ENCODE data around the gene TMEM139. TPM values are rescaled to one million over a fixed set of nuclear protein-coding genes. Genes with fewer than 3 reads are reported as not detected.

TMEM139 gene
- total and polyA plus RNA-seq, 10 of the 15 experiments (the other 5 are each of a cell fraction or from before 2014, with no cell fraction given) = 0.31 TPM; not detected in 9

DNA sequence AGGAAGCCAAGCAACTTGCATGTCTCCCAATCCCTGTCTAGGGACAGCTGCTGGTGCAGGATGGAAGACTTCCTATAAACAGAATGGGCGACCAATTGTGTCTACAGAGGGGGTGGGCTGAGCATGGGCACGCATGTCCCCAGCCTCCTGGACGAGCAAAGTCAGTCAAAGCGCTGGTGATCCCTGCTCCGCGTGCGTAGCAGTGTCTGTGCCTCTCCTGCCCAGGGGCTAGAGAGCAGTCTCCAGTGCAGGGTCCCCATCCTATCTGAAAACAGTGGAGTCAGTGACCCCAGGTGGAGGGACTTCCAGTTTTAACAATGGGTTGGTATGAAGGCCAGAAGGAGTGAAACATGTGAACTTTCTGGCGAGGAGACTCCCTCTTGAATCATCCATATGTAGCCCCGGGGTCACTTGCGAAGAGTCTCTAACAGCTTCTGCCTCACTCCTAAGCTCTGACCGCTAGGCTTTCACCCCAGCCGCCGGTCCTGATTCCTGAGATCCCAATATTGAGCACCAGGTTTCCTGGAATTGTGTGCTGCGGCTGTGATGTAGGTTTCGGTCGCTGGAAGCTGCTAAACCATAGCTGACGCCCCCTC, 2.7 kb downstream of the TMEM139 start:
- Histone ChIP-seq H3K9ac (ENCODE audit: control insufficient read depth, insufficient read depth, low read length) (no peak overlapping the region), H3K4me1 (ENCODE audit: control insufficient read depth, insufficient read depth, low read length) (peaks cover 10% of the 10 kb centered on the region), H4K20me1 (ENCODE audit: control insufficient read depth, insufficient read depth) (no peaks in the 10 kb centered on the region), H3K9me3 (replicated peaks; ENCODE audit: control insufficient read depth, insufficient read depth, low read length) (no peaks in the 10 kb centered on the region; the same call in 2 of the 3 replicates), H3K36me3 (ENCODE audit: control insufficient read depth in 2 of 2, insufficient read depth in 2 of 2, low read length in 1 of 2) (peaks cover 3 to 5% of the 10 kb centered on the region in 2 experiments; a peak in 3 of 4 replicates), H3K79me2 (ENCODE audit: control insufficient read depth, insufficient read depth, low read length) (peaks cover 35% of the 10 kb centered on the region), H2AFZ (ENCODE audit: control insufficient read depth, low read depth, low read length) (peak overlapping the region; percentile 93), H3K27me3 (replicated peaks in 1 of 2; ENCODE audit: control insufficient read depth in 2 of 2, insufficient read depth in 2 of 2, low read length in 1 of 2) (no peaks in the 10 kb centered on the region), H3K4me3 (peak overlapping the region; percentile 47; the same call in 1 of the 2 replicates), H3K27ac (ENCODE audit: control insufficient read depth, insufficient read depth) (no peak overlapping the region), H3K4me2 (ENCODE audit: control insufficient read depth, insufficient read depth) (peak overlapping the region; percentile 72; the same call in 1 of the 2 replicates)
- ChIA-PET CTCF (interaction anchor here (0.6 to 1.8 kb wide), 10 partner anchors 8 to 635 kb away, joined by 3 to 8 read pairs (median 4); partner anchors contain the start of gene GSTK1), POLR2A (interaction anchor here (0.6 to 1.5 kb wide), 4 partner anchors 8 to 446 kb away, joined by 3 to 9 read pairs (median 4); partner anchors contain the start of gene GSTK1), RAD21 (ENCODE audit: unreplicated experiment) (interaction anchor here (0.5 to 1.9 kb wide), 4 partner anchors 12 to 25 kb away, joined by 3 to 7 read pairs (median 5); partner anchors contain the start of gene GSTK1), SMC1A (ENCODE audit: uncharacterized antibody, unreplicated experiment) (interaction anchor here (0.9 to 1.2 kb wide), 4 partner anchors 8 to 47 kb away, joined by 3 to 5 read pairs (median 3); no protein-coding TSS in a partner anchor)
- BruUV-seq (replicated peaks) = TSS peak; percentile 89
- DNase-seq (ENCODE audit: low read depth, low spot score) (no peak), ATAC-seq (no peak), FAIRE-seq (no peak)
- intact Hi-C loops (cut with micrococcal nuclease; ENCODE audit: unreplicated experiment) (no loop called here), in situ Hi-C loops (cut with MboI) (no loop called here)
- TF ChIP-seq, protein P1, sequence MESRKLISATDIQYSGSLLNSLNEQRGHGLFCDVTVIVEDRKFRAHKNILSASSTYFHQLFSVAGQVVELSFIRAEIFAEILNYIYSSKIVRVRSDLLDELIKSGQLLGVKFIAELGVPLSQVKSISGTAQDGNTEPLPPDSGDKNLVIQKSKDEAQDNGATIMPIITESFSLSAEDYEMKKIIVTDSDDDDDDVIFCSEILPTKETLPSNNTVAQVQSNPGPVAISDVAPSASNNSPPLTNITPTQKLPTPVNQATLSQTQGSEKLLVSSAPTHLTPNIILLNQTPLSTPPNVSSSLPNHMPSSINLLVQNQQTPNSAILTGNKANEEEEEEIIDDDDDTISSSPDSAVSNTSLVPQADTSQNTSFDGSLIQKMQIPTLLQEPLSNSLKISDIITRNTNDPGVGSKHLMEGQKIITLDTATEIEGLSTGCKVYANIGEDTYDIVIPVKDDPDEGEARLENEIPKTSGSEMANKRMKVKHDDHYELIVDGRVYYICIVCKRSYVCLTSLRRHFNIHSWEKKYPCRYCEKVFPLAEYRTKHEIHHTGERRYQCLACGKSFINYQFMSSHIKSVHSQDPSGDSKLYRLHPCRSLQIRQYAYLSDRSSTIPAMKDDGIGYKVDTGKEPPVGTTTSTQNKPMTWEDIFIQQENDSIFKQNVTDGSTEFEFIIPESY (IDR thresholded peaks at IDR 0.05) = peak; percentile 95
- TF ChIP-seq, protein P2, sequence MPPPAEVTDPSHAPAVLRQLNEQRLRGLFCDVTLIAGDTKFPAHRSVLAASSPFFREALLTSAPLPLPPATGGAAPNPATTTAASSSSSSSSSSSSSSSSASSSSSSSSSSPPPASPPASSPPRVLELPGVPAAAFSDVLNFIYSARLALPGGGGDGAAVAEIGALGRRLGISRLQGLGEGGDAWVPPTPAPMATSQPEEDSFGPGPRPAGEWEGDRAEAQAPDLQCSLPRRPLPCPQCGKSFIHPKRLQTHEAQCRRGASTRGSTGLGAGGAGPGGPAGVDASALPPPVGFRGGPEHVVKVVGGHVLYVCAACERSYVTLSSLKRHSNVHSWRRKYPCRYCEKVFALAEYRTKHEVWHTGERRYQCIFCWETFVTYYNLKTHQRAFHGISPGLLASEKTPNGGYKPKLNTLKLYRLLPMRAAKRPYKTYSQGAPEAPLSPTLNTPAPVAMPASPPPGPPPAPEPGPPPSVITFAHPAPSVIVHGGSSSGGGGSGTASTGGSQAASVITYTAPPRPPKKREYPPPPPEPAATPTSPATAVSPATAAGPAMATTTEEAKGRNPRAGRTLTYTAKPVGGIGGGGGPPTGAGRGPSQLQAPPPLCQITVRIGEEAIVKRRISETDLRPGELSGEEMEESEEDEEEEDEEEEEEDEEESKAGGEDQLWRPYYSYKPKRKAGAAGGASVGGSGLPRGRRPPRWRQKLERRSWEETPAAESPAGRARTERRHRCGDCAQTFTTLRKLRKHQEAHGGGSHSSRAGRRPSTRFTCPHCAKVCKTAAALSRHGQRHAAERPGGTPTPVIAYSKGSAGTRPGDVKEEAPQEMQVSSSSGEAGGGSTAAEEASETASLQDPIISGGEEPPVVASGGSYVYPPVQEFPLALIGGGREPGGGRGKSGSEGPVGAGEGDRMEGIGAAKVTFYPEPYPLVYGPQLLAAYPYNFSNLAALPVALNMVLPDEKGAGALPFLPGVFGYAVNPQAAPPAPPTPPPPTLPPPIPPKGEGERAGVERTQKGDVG (CRISPR knock-in tag; IDR thresholded peaks at IDR 0.05) = no peak
- TF ChIP-seq, protein P3, sequence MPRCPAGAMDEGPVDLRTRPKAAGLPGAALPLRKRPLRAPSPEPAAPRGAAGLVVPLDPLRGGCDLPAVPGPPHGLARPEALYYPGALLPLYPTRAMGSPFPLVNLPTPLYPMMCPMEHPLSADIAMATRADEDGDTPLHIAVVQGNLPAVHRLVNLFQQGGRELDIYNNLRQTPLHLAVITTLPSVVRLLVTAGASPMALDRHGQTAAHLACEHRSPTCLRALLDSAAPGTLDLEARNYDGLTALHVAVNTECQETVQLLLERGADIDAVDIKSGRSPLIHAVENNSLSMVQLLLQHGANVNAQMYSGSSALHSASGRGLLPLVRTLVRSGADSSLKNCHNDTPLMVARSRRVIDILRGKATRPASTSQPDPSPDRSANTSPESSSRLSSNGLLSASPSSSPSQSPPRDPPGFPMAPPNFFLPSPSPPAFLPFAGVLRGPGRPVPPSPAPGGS (IDR thresholded peaks at IDR 0.05; ENCODE audit: borderline replicate concordance, insufficient read depth, low read depth, low read length, poor library complexity, severe bottlenecking) = no peak
- TF ChIP-seq SMC3 (IDR thresholded peaks at IDR 0.05; ENCODE audit: borderline replicate concordance, low read length) (no peak), SMAD5 (IDR thresholded peaks at IDR 0.05; ENCODE audit: low read depth) (no peak), STAT1 (conservative IDR thresholded peaks at IDR 0.05) (0 out of 2 replicates have a peak, but pooled peaks have one; percentile 61), IKZF1 (conservative IDR thresholded peaks at IDR 0.05) (no peak)
- 93% methylated on average over 17 of the region's 17 CpGs for WGBS (ENCODE audit: insufficient coverage, insufficient replicate concordance, low lambda C conversion rate, missing lambda C conversion rate)

Data from GM12878 (cell line).